ENCODE measurements around the gene SMURF1. TPM values are rescaled to one million over a fixed set of nuclear protein-coding genes. Genes with fewer than 3 reads are reported as not detected.

SMURF1 gene
- total and polyA plus RNA-seq, 4 donors: 2.9 to 16.8 (median 5.9) TPM

DNA sequence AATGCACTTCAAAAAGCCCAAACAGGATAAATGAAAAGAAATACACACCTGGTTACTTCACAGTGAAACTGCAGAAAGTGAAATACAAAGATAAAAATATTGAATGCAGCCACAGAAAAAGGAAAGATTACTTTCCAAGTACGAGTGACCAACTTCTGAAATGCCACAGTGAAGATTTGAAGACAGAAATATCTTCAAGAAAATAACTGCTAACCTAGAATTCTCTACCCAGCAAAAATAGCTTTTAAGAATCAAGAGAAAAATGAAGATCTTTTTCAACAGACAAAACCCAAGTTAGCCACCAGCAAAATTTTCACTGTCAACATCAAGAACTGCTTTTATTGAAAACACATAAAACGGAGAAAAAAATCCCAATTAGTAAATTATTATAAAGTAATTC lies 46.2 kb downstream of the SMURF1 start:
- TF ChIP-seq RXRA (IDR thresholded peaks at IDR 0.05) (no peak), HNF4A (conservative IDR thresholded peaks at IDR 0.05) (no peak), EGR1 (IDR thresholded peaks at IDR 0.05; ENCODE audit: low read depth in 2 of 2) (no peak), SP1 (IDR thresholded peaks at IDR 0.05) (no peak), RAD21 (IDR thresholded peaks at IDR 0.05) (no peak)
- TF ChIP-seq, protein P1, sequence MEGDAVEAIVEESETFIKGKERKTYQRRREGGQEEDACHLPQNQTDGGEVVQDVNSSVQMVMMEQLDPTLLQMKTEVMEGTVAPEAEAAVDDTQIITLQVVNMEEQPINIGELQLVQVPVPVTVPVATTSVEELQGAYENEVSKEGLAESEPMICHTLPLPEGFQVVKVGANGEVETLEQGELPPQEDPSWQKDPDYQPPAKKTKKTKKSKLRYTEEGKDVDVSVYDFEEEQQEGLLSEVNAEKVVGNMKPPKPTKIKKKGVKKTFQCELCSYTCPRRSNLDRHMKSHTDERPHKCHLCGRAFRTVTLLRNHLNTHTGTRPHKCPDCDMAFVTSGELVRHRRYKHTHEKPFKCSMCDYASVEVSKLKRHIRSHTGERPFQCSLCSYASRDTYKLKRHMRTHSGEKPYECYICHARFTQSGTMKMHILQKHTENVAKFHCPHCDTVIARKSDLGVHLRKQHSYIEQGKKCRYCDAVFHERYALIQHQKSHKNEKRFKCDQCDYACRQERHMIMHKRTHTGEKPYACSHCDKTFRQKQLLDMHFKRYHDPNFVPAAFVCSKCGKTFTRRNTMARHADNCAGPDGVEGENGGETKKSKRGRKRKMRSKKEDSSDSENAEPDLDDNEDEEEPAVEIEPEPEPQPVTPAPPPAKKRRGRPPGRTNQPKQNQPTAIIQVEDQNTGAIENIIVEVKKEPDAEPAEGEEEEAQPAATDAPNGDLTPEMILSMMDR (IDR thresholded peaks at IDR 0.05; ENCODE audit: low read depth, low read length, missing input control): no peak
- no peak for DNase-seq (ENCODE audit: low spot score)
- Histone ChIP-seq H3K9me3 (ENCODE audit: control insufficient read depth in 4 of 4, low read length in 3 of 4) (no peaks in the 10 kb centered on the region), H3K4me3 (ENCODE audit: low read depth in 1 of 3, low read length in 3 of 3) (no peak overlapping the region), H3K27ac (ENCODE audit: low read depth in 1 of 2, low read length in 2 of 2) (no peak overlapping the region), H3K9ac (ENCODE audit: low read depth in 1 of 2, low read length in 2 of 2) (no peak overlapping the region), H3K36me3 (ENCODE audit: control insufficient read depth in 4 of 4, insufficient read depth in 3 of 4, low read depth in 1 of 4, low read length in 3 of 4) (no peaks in the 10 kb centered on the region), H3K27me3 (ENCODE audit: control insufficient read depth in 4 of 4, insufficient read depth in 4 of 4, low read length in 3 of 4) (no peaks in the 10 kb centered on the region), H3K4me1 (ENCODE audit: control insufficient read depth in 4 of 4, insufficient read depth in 4 of 4, low read length in 3 of 4) (peaks cover 5 to 53% (median 38%) of the 10 kb centered on the region in 4 donors)
- WGBS: 86% methylated on average over 2 of the region's 2 CpGs

DNA sequence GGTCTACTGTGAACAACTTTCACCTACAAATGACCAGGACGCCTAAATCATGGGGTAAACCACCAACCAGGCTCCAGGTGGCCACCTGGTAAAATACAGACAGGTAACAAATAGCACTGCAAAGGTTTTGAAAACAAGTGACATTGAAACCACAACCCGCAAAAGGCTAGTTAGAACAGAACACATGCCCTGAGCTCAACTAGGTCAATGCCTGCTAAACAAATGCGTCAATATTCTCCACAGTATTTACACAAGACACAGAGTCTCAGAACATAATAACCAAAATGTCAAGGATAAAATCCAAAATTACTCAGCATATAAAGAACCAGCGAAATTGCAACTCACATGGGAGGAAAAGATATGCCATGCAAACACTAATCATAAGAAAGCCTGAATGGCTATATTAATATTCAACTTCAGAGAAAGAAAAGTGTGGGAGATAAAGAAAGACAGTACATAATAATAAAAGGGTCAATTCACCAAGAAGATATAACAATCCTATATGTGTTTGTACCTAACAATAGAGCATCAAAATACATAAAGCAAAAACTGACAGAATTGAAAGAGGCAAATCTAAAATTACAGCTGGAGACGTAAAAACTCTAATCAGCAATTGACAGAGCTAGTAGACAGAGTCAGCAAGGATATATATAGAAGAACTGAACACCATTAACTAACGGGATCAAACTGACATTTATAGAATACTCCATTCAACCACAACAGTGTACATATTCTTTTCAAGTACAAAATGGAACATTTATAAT lies 47.6 kb downstream of the SMURF1 start:
- Histone ChIP-seq H3K9ac (ENCODE audit: low read depth in 1 of 2, low read length in 2 of 2) (peak overlapping the region; percentile 3 to 63), H3K4me1 (ENCODE audit: control insufficient read depth in 4 of 4, insufficient read depth in 4 of 4, low read length in 3 of 4) (peaks cover 5 to 63% (median 49%) of the 10 kb centered on the region in 4 donors), H3K27ac (ENCODE audit: low read depth in 1 of 2, low read length in 2 of 2) (peak overlapping the region; percentile 85 to 91), H3K27me3 (ENCODE audit: control insufficient read depth in 4 of 4, insufficient read depth in 4 of 4, low read length in 3 of 4) (no peaks in the 10 kb centered on the region), H3K36me3 (ENCODE audit: control insufficient read depth in 4 of 4, insufficient read depth in 3 of 4, low read depth in 1 of 4, low read length in 3 of 4) (no peaks in the 10 kb centered on the region), H3K9me3 (ENCODE audit: control insufficient read depth in 4 of 4, low read length in 3 of 4) (no peaks in the 10 kb centered on the region), H3K4me3 (ENCODE audit: low read depth in 1 of 3, low read length in 3 of 3) (no peak overlapping the region)
- 43% methylated on average over 6 of the region's 6 CpGs for WGBS
- DNase-seq (ENCODE audit: low spot score): no peak
- TF ChIP-seq YY1 (IDR thresholded peaks at IDR 0.05) (peak; percentile 74), EGR1 (IDR thresholded peaks at IDR 0.05; ENCODE audit: low read depth in 2 of 2) (no peak), FOXA2 (IDR thresholded peaks at IDR 0.05) (peak; percentile 89), GABPA (IDR thresholded peaks at IDR 0.05 in 1 of 2, conservative IDR thresholded peaks at IDR 0.05 in 1 of 2) (no peak), HNF4A (conservative IDR thresholded peaks at IDR 0.05) (peak; percentile 59 to 75), RXRA (IDR thresholded peaks at IDR 0.05) (peak; percentile 72 to 90), TAF1 (conservative IDR thresholded peaks at IDR 0.05) (no peak), HNF4G (IDR thresholded peaks at IDR 0.05) (peak; percentile 12), NR2F2 (IDR thresholded peaks at IDR 0.05) (peak; percentile 45), RAD21 (IDR thresholded peaks at IDR 0.05) (peak; percentile 38 to 44), FOXA1 (IDR thresholded peaks at IDR 0.05) (peak; percentile 80), SP1 (IDR thresholded peaks at IDR 0.05) (peak; percentile 74), JUND (IDR thresholded peaks at IDR 0.05) (peak in 1 of 2 donors; percentile 73)
- TF ChIP-seq, protein P2, sequence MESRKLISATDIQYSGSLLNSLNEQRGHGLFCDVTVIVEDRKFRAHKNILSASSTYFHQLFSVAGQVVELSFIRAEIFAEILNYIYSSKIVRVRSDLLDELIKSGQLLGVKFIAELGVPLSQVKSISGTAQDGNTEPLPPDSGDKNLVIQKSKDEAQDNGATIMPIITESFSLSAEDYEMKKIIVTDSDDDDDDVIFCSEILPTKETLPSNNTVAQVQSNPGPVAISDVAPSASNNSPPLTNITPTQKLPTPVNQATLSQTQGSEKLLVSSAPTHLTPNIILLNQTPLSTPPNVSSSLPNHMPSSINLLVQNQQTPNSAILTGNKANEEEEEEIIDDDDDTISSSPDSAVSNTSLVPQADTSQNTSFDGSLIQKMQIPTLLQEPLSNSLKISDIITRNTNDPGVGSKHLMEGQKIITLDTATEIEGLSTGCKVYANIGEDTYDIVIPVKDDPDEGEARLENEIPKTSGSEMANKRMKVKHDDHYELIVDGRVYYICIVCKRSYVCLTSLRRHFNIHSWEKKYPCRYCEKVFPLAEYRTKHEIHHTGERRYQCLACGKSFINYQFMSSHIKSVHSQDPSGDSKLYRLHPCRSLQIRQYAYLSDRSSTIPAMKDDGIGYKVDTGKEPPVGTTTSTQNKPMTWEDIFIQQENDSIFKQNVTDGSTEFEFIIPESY (IDR thresholded peaks at IDR 0.05): peak; percentile 56
- TF ChIP-seq, protein P1 (IDR thresholded peaks at IDR 0.05; ENCODE audit: low read depth, low read length, missing input control): no peak
- TF ChIP-seq, protein P3, sequence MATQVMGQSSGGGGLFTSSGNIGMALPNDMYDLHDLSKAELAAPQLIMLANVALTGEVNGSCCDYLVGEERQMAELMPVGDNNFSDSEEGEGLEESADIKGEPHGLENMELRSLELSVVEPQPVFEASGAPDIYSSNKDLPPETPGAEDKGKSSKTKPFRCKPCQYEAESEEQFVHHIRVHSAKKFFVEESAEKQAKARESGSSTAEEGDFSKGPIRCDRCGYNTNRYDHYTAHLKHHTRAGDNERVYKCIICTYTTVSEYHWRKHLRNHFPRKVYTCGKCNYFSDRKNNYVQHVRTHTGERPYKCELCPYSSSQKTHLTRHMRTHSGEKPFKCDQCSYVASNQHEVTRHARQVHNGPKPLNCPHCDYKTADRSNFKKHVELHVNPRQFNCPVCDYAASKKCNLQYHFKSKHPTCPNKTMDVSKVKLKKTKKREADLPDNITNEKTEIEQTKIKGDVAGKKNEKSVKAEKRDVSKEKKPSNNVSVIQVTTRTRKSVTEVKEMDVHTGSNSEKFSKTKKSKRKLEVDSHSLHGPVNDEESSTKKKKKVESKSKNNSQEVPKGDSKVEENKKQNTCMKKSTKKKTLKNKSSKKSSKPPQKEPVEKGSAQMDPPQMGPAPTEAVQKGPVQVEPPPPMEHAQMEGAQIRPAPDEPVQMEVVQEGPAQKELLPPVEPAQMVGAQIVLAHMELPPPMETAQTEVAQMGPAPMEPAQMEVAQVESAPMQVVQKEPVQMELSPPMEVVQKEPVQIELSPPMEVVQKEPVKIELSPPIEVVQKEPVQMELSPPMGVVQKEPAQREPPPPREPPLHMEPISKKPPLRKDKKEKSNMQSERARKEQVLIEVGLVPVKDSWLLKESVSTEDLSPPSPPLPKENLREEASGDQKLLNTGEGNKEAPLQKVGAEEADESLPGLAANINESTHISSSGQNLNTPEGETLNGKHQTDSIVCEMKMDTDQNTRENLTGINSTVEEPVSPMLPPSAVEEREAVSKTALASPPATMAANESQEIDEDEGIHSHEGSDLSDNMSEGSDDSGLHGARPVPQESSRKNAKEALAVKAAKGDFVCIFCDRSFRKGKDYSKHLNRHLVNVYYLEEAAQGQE (IDR thresholded peaks at IDR 0.05): peak; percentile 34
- TF ChIP-seq, protein P4, sequence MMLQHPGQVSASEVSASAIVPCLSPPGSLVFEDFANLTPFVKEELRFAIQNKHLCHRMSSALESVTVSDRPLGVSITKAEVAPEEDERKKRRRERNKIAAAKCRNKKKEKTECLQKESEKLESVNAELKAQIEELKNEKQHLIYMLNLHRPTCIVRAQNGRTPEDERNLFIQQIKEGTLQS (IDR thresholded peaks at IDR 0.05): no peak
- TF ChIP-seq, protein P5, sequence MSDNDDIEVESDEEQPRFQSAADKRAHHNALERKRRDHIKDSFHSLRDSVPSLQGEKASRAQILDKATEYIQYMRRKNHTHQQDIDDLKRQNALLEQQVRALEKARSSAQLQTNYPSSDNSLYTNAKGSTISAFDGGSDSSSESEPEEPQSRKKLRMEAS (IDR thresholded peaks at IDR 0.05): peak; percentile 74
